ENCODE data around the gene CD151.

CD151 gene

GRCh38 chr11:803770-804598 lies 28.8 kb upstream of the CD151 start:
- no peak for TF ChIP-seq CTCF (IDR thresholded peaks at IDR 0.05; ENCODE audit: low read depth, low read length)
- no peak for DNase-seq (ENCODE audit: extremely low read depth, low read depth)

- TF ChIP-seq CTCF (IDR thresholded peaks at IDR 0.05; ENCODE audit: low read depth, low read length): no peak
- no peak for DNase-seq (ENCODE audit: extremely low read depth, low read depth)
Observed at GRCh38 chr11:804599-804964, 28.2 kb upstream of the CD151 start.

- TF ChIP-seq CTCF (IDR thresholded peaks at IDR 0.05; ENCODE audit: low read depth, low read length): no peak
- no peak for DNase-seq (ENCODE audit: extremely low read depth, low read depth)
Observed at GRCh38 chr11:808427-809286, 24.1 kb upstream of the CD151 start.

- peak; percentile 94 for DNase-seq (ENCODE audit: extremely low read depth, low read depth)
- TF ChIP-seq CTCF (IDR thresholded peaks at IDR 0.05; ENCODE audit: low read depth, low read length): no peak
Observed at GRCh38 chr11:809287-810039, 23.3 kb upstream of the CD151 start, which contains the start of gene RPLP2. RPLP2 (plus strand) TSS chr11:809967; CDS start chr11:810235, 268 bp downstream.

- DNase-seq (ENCODE audit: extremely low read depth, low read depth): no peak
- TF ChIP-seq CTCF (IDR thresholded peaks at IDR 0.05; ENCODE audit: low read depth, low read length): no peak
Observed at GRCh38 chr11:810040-810567, 22.6 kb upstream of the CD151 start.

GRCh38 chr11:811446-812245 lies 21.1 kb upstream of the CD151 start:
- no peak for DNase-seq (ENCODE audit: extremely low read depth, low read depth)
- peak; percentile 4 for TF ChIP-seq CTCF (IDR thresholded peaks at IDR 0.05; ENCODE audit: low read depth, low read length)
